ENCODE results near the gene GOLIM4.
"Not testable (repeated sequence)": the region's sequence is repeated elsewhere in the genome, so short reads cannot be mapped to it uniquely, and the experiment has no call there.

Gene GOLIM4

GRCh38 chr3:168071591-168072322, 24.0 kb downstream of the GOLIM4 start:
- no peak for DNase-seq

DNA sequence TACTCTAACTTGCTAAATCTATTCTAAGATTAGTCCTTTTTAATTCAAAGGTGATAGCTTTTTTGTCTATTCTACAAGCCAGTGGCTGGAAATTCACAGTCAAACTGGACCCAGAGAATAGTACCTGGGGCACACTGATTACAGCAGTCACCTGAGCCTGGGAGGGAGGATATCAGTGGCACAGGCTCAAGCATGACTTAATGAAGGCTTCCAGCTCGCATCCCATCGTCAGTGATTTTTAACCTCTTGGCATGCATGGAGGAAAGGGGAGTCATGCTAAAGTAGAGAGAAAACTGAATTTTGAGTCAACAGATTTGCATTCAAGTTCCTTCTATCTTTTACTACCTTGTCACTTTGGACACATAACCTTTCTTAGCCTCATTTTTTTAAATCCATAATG, 24.8 kb downstream of the GOLIM4 start:
- DNase-seq: no peak

DNA sequence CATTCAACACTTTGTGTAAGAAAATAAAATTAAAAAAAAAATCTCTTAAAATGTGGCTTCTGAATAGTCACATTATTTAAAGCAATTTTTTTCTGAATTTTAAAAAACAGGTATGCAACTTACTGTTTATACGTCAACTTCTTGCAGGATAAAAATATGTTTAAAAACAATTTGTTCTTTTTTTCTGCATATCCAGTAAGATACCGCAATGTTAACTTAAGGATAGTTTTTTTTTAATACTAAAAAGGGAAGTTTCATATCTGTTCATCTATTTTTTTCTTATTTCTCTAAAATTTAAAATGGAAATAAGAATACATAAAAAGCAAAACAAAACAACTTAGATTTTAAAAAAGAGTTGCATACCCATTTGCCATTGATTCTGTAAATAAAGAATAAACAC, 27.4 kb downstream of the GOLIM4 start:
- DNase-seq: no peak

- no peak for DNase-seq
Observed at GRCh38 chr3:168066882-168067281, 28.8 kb downstream of the GOLIM4 start.

GRCh38 chr3:168065569-168065968, 30.2 kb downstream of the GOLIM4 start:
- DNase-seq: no peak

DNA sequence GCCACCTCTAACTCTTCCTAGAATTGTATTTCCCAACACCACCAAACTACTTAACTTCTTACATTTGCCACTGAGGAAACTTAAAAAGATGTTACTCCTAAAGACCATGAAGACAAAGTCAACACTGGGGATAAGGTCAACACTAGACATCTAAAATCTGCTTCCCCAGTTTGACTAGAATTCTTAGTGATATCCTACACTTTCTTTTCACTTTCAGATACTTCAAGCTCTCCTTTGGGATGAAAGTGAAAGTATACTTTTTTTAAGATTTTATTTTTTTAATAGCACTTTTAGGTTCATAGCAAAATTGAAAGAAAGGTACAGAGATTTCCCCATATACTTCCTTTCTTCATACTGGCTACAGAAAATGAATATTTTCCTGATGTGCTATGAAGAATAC, 32.6 kb downstream of the GOLIM4 start:
- no peak for DNase-seq

GRCh38 chr3:168062679-168063078, 33.0 kb downstream of the GOLIM4 start:
- DNase-seq: no peak

- peak in 1 of 2 donors; percentile 37 for DNase-seq
Observed at GRCh38 chr3:168061332-168061996, 34.3 kb downstream of the GOLIM4 start.

DNA sequence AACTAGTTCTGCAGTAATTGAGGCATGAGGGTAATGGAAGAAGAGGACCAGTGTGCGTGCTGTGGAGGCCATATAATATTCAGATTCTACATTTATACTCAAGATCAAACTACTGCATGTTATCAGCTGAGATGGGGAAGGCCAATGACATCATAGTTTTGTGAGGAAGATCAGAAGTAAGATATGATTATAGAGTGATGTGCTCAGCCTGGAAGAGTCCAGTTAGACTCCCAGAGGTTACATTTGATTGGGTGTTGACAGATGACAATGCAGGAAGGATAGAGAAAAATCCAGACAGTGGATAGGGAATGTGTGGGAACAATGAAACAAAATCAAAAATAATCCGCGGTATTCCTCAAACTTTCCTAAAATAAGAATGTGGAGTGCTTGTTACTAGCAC, 35.4 kb downstream of the GOLIM4 start:
- DNase-seq: no peak

DNA sequence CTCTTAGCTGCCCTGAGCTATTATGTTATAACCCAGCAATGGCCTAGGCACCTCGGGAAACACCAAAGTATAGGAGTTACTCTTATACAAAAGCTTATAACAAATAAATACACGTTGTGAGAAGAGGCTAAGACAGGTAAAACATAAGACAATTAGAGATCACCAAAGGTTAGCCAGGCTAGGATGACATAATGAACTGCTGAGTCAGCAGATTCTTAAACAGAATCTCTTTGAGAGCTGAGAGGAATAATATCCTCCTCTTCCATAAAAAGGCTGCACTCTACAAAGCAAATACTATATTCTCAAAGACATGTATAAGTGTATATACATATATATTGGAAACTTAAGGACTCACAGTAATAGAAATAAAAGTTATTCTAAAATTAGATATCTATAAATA, 37.2 kb downstream of the GOLIM4 start:
- DNase-seq: no peak

DNA sequence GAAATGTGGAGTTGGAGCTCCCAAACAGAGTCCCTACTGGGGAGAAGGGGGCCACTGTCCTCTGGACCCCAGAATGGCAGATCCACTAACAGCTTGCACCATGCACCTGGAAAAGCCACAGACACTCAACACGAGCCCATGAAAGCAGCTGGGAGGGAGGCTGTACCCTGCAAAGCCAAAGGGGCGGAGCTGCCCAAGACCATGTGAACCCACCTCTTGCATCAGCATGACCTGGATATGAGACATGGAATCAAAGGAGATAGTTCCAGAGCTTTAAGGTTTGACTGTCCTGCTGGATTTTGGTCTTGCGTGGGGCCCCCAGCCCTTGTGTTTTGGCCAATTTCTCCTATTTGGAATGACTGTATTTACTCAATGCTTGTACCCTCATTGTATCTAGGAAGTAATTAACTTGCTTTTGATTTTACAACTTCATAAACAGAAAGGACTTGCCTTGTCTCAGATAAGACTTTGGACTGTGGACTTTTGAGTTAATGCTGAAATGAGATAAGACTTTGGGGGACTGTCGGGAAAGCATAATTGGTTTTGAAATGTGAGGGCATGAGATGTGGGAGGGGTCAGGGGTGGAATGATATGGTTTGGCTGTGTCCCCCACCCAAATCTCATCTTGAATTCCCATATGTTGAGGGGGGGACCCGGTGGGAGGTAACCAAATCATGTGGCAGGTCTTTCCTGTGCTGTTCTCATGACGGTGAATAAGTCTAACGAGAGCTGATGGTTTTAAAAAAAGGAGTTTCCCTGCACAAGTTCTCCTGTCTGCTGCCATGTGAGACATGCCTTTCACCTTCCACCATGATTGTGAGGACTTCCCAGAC, 39.1 kb downstream of the GOLIM4 start:
- DNase-seq: not testable (repeated sequence)

DNA sequence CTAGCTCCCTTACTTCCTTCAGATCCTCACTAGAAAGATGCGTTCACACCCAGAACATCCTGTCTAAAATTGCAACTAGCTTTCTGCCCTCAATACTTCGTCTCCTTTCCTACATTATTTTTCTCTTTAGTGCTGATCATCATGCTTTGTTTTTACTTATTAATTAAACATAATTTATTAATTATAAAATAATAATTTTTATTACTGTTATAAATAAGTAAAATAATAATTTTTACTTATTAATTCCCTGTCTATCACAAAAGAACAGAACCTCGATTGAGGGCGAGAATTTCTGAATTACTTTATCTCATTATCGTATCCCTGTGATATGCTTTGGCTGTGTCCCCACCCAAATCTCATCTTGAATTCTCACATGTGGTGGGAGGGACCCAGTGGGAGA, 41.3 kb downstream of the GOLIM4 start:
- DNase-seq: no peak

- DNase-seq: no peak
Observed at GRCh38 chr3:168053115-168053514, 42.6 kb downstream of the GOLIM4 start.

DNA sequence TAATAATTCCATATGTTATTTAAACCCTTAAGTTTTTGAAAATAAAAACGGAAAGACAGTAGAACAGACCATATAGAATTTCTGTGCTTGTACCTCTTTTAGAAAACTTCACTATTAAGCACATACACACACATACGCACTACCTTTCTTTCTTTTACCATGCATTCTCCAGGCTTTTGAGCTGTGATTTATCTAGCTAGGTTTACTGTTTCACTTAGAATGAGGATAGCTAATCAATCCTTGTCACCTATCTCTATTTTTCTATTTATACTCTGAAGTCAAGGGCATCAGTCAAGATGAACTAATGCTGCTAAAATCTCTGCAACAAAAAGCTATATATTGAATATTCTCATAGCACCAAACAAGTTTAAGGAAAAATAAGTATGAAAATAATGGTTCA, 43.2 kb downstream of the GOLIM4 start:
- DNase-seq: no peak

DNA sequence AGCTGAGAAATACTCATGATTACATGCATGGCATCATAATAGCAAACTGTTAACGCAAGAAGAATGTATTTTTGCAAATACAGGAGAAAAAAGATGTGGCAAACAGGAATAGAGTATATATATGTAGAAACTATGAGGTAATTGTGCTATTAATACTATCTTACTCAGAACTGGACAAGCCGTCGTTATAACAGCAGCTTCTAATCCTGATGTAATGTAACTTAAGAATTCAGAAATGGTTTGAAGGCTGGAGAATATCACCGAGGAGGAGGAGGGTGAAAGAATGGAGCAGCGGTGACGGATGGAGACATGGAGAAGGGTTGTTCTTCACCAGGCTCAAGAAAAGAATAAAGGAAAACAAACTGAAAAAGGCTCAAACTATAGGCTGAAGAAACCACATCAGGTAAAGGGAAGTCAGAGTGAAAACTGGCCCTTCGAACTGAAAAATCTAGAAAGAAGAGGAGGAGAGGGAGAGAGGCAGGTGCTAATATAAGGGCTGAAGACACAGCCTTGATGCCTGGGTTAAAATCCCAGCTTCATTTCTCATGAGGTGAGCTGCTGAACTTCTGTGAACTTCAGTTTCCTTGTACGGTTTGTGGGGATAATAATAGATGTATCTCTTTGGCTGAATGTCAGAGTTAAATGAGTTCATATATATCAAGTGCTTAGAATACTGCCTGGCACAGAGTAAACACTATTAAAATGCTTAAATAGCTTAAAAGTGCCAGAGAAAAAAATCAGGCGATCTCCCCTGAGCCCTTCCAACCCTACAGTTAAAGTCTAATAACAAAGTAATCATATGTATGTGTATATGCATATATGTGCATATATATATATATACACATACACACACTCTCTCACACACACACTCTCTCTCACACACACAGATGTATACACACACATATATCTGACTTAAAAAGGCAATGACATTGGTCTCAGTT, 43.9 kb downstream of the GOLIM4 start:
- no peak for DNase-seq

DNA sequence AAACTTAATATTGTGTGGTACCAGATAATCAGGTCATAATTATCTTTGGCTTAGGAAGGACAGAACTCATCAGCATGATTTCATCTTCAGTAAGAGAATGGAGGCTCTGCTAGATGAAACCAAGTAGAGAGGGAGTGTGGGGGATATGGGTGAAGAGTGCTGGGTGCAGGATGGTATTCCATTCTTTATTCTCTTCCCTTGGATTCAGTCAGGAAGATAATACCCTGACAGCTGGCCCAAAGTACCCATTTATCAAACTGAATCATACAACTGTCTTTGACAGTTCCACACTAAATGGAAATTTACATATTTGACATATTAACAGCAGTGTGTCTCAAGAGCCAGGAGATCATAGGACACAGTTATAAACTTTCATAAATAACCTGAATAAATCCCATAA, 44.7 kb downstream of the GOLIM4 start:
- no peak for DNase-seq

DNA sequence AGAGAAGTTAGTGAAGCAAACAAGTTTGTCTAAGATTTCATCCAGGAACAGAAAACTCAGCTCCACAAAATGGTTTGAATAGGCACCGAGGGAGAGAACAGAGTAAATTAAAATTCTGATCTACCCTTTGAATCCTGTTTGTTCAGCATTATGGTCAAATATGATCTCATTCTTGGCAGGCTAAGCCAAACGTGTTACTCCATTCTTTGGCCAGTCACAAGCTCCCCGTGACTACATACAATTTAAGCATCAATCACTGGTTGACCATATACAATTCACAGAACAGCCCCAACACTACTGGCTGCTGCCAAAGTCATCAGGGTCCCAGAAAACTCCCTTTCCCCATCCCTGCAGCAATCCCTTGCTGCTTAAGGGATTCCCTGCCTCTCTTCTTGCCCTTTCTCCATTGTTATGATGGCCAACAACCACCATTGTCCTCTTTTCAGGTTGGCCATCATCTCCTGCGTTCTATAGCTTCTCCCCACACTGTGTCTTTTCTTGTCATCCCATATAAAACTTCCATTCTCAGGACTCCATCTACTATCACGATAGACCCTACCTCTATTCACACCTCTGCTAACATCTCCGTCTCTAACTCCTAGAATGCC, 46.3 kb downstream of the GOLIM4 start:
- DNase-seq: no peak

GRCh38 chr3:168048414-168049330, 47.1 kb downstream of the GOLIM4 start:
- no peak for DNase-seq

DNA sequence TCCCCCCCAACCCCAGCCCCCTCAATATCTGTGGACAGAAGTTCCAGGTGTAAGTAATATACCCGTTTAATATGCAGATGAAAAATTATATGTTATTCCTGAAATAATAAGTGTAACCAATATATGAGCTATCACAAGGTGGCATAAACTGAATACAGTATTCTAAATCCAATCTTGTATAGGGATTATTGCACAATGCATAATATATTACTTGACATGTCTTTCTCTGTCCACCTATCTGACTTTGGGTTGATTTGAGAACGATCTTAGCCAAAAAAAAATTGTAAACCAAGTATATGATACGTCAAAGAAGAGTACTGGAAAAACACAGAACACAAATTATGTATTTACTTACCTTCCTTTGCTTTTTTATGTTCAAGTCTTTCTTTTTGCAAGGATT, 47.8 kb downstream of the GOLIM4 start:
- DNase-seq: no peak

- DNase-seq: peak in 1 of 2 donors; percentile 97
Observed at GRCh38 chr3:168047190-168047795, 48.4 kb downstream of the GOLIM4 start.

DNA sequence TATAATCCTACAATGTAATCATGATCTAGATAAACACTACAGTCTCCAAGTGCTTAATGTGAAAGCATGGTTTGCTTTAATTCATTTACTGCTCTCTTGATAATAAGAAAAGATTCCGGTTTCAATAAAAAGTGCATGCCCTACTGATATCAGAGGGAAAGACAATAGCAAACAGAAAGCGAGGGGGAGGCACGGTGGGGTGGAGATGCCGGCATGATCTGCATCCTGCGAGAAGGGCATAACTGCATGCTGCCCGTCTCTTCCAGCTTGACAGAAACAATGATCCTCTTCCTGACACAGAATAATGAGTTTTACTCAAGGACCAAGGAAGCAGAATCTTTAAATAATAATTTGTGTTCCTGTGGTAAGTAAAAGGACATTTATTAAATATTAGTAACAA, 51.7 kb downstream of the GOLIM4 start:
- DNase-seq: peak in 1 of 2 donors; percentile 4

Measured in hippocampal formation (tissue), 2 donors.